Measurements from ENCODE around the gene NCKAP5L.

- TF ChIP-seq CTCF (IDR thresholded peaks at IDR 0.05) (no peak), POLR2A (IDR thresholded peaks at IDR 0.05) (no peak)
Measured at GRCh38 chr12:49865782-49866135, 37.5 kb upstream of the NCKAP5L start.

Measured in testis (tissue), 2 donors.